C4-2B (cell line): ENCODE measurements around the gene CDS1.
"Not testable (repeated sequence)": the region's sequence is repeated elsewhere in the genome, so short reads cannot be mapped to it uniquely, and the experiment has no call there.

Experiments used
- H3K27ac ChIP-seq: fragments of 450-650 bp; 2 replicates; pipeline ENCODE4 v1.5.1; 2017
- ZFX ChIP-seq: fragments of 450-650 bp; IDR thresholded peaks from 2 replicates; pipeline ENCODE4 v1.6.1; 2017
- TF ChIP-seq, protein P1 (sequence below): fragments of 450-650 bp; conservative IDR thresholded peaks from 2 replicates; pipeline ENCODE4 v1.5.1; 2017; ENCODE audit warnings: mild to moderate bottlenecking

CDS1 gene

GRCh38 chr4:84582988-84583875 lies at the start of gene CDS1:
Gene CDS1, plus strand, starts transcription at chr4:84583127. Its CDS starts 275 bp downstream, at chr4:84583402.
- H3K27ac ChIP-seq, result peak within 1 kb of the TSS; percentile 88

GRCh38 chr4:84535901-84536300 lies 47.0 kb upstream of the CDS1 start:
- TF ChIP-seq, protein P1, sequence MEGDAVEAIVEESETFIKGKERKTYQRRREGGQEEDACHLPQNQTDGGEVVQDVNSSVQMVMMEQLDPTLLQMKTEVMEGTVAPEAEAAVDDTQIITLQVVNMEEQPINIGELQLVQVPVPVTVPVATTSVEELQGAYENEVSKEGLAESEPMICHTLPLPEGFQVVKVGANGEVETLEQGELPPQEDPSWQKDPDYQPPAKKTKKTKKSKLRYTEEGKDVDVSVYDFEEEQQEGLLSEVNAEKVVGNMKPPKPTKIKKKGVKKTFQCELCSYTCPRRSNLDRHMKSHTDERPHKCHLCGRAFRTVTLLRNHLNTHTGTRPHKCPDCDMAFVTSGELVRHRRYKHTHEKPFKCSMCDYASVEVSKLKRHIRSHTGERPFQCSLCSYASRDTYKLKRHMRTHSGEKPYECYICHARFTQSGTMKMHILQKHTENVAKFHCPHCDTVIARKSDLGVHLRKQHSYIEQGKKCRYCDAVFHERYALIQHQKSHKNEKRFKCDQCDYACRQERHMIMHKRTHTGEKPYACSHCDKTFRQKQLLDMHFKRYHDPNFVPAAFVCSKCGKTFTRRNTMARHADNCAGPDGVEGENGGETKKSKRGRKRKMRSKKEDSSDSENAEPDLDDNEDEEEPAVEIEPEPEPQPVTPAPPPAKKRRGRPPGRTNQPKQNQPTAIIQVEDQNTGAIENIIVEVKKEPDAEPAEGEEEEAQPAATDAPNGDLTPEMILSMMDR, result no peak
- no peak for TF ChIP-seq ZFX
- no peak overlapping the region for H3K27ac ChIP-seq

More at GRCh38 chr4:84582988-84583875, at the start of gene CDS1:
- 0 out of 2 replicates have a peak, but pooled peaks have one; percentile 17 for TF ChIP-seq ZFX
- TF ChIP-seq, protein P1, result no peak

DNA sequence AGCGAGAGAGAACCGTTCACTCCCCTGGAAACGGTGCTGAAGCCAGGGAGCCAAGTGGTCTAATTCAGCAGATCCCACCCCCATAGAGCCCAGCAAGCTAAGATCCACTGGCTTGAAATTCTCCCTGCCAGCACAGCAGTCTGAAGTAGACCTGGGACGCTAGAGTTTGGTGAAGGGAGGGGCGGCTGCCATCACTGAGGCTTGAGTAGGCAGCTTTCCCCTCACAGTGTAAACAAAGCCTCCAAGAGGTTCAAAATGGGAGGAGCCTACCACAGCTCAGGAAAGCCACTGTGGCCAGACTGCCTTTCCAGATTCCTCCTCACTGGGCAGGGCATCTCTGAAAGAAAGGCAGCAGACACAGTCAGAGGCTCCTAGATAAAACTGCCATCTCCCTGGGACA lies 37.8 kb upstream of the CDS1 start:
- no peak for TF ChIP-seq ZFX
- TF ChIP-seq, protein P1, result no peak

GRCh38 chr4:84547211-84547610 lies 35.7 kb upstream of the CDS1 start:
- no peak overlapping the region for H3K27ac ChIP-seq
- TF ChIP-seq ZFX, result no peak
- TF ChIP-seq, protein P1, result no peak

More for the DNA sequence above, 37.8 kb upstream of the CDS1 start:
- no peak overlapping the region for H3K27ac ChIP-seq

DNA sequence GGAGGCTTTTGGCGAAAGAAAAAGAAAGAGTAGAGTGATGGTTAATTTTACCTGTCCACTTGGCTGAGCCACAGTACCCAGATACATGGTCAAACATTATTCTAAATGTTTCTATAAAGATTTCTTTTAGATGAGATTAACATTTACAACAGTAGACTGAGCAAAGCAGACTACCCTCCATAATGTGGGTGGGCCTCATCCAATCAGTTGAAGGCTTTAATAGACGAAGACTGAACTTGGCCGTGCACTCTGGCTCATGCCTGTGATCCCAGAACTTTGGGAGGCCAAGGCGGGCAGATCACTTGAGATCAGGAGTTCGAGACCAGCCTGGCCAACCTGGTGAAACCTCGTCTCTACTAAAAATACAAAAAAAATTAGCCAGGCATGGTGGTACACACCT lies 33.7 kb upstream of the CDS1 start:
- not testable (repeated sequence) for H3K27ac ChIP-seq

GRCh38 chr4:84562156-84562555 lies 20.8 kb upstream of the CDS1 start:
- no peak for TF ChIP-seq ZFX
- TF ChIP-seq, protein P1, result no peak
- H3K27ac ChIP-seq, result no peak overlapping the region

DNA sequence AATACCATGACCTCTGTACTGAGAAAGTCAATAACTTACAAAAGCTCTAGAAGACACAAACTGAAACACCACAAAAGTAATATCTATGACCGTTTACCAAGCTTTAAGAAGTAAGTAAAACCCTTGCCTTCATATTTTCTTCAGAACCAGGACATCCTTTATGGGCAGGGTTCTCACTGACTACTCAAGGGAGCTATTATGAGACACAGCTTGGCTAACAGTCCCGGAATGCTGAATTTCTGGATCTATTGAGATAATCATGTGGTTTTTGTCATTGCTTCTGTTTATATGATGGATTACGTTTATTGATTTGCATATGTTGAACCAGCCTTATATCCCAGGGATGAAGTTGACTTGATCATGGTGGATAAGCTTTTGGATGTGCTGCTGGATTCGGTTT lies 19.9 kb upstream of the CDS1 start:
- H3K27ac ChIP-seq, result no peak overlapping the region
- TF ChIP-seq, protein P1, result no peak
- no peak for TF ChIP-seq ZFX
